H1 (cell line): ENCODE data around the gene MDFIC. TPM values are rescaled to one million over a fixed set of nuclear protein-coding genes. Genes with fewer than 3 reads are reported as not detected.

Experiments
- CTCF ChIA-PET: fragments of 300-600 bp; sonication (Branson Sonifier 250); formaldehyde crosslinking; loops from one replicate; lab custom pipeline; 2021; ENCODE audit not compliant: partially characterized antibody; lab: Charles Lee
- POLR2A ChIA-PET: fragments of 300-600 bp; sonication (Branson Sonifier 250); formaldehyde crosslinking; loops from one replicate; lab custom pipeline; 2021; ENCODE audit warnings: inconsistent platforms; ENCODE audit not compliant: partially characterized antibody; lab: Charles Lee
- DNase-seq, 2 experiments: peaks; one replicate each; pipeline versions ENCODE4 v3.0.0 to v3.0.0-alpha.2; 2010 to 2022; ENCODE audit warnings: low spot score in 2 of 2, low read depth in 1 of 2, mixed read lengths in 1 of 2
- FAIRE-seq: peaks from 2 replicates; lab custom pipeline; 2011; peaks lifted over from hg19 to GRCh38; lab: Jason Lieb, UNC
- H2AFZ ChIP-seq: 2 replicates; pipeline ENCODE4 v1.8.1; 2012; ENCODE audit warnings: low read length, inconsistent platforms
- H2AK5ac ChIP-seq: 2 replicates; pipeline ENCODE4 v1.6.1; 2013; ENCODE audit warnings: low read depth, low read length
- H2BK120ac ChIP-seq: replicated peaks from 2 replicates; pipeline ENCODE3; 2013; ENCODE audit warnings: low read depth, low read length, inconsistent platforms
- H2BK12ac ChIP-seq: 2 replicates; pipeline ENCODE4 v1.6.1; 2013; ENCODE audit warnings: low read depth, low read length
- H2BK15ac ChIP-seq: 2 replicates; pipeline ENCODE4 v1.6.1; 2013; ENCODE audit warnings: low read length
- H2BK20ac ChIP-seq: 2 replicates; pipeline ENCODE4 v1.6.1; 2013; ENCODE audit warnings: low read length
- H2BK5ac ChIP-seq: 2 replicates; pipeline ENCODE4 v1.6.1; 2013; ENCODE audit warnings: low read depth, low read length
- H3K14ac ChIP-seq: 2 replicates; pipeline ENCODE4 v1.6.1; 2013; ENCODE audit warnings: inconsistent platforms; ENCODE audit not compliant: insufficient read length
- H3K18ac ChIP-seq: 2 replicates; pipeline ENCODE4 v1.6.1; 2013; ENCODE audit warnings: low read length; ENCODE audit errors: extremely low read depth
- H3K23ac ChIP-seq: 2 replicates; pipeline ENCODE4 v1.6.1; 2013; ENCODE audit warnings: inconsistent platforms; ENCODE audit not compliant: insufficient read length
- H3K23me2 ChIP-seq: 2 replicates; pipeline ENCODE4 v1.6.1; 2013; ENCODE audit warnings: low read depth, low read length
- H3K27ac ChIP-seq: 2 replicates; pipeline ENCODE4 v1.6.1; 2011; ENCODE audit warnings: low read depth, low read length, inconsistent platforms
- H3K27me3 ChIP-seq, 4 experiments: replicated peaks in 1 of 4; 1 replicate in 1 of 4; 2 replicates in 3 of 4; pipeline versions ENCODE4 v1.6.1 to v1.8.1; 2011 to 2013; ENCODE audit warnings: low read length in 3 of 4, mild to moderate bottlenecking in 3 of 4, inconsistent platforms in 2 of 4, mixed read lengths in 2 of 4, moderate library complexity in 1 of 4; ENCODE audit not compliant: control insufficient read depth in 3 of 4, insufficient read depth in 3 of 4; ENCODE audit errors: extremely low read depth in 1 of 4
- H3K36me3 ChIP-seq, 4 experiments: 2 replicates each; pipeline versions ENCODE4 v1.6.1 to v1.8.1; 2011 to 2013; ENCODE audit warnings: mild to moderate bottlenecking in 4 of 4, low read length in 3 of 4, moderate library complexity in 2 of 4, control low read depth in 1 of 4, inconsistent platforms in 1 of 4; ENCODE audit not compliant: insufficient read depth in 4 of 4, control insufficient read depth in 2 of 4
- H3K4ac ChIP-seq: replicated peaks from 2 replicates; pipeline ENCODE3; 2013; ENCODE audit warnings: low read length, low read depth, mixed read lengths, inconsistent platforms; ENCODE audit not compliant: insufficient read length
- H3K4me1 ChIP-seq, 4 experiments: replicated peaks in 1 of 4; 1 replicate in 1 of 4; 2 replicates in 3 of 4; pipeline versions ENCODE4 v1.6.1 to v1.8.1; 2011 to 2013; ENCODE audit warnings: low read length in 3 of 4, inconsistent platforms in 2 of 4, mixed read lengths in 1 of 4; ENCODE audit not compliant: insufficient read depth in 4 of 4, control insufficient read depth in 3 of 4
- H3K4me2 ChIP-seq, 2 experiments: 2 replicates each; pipeline versions ENCODE4 v1.6.1 to v1.8.1; 2011 to 2013; ENCODE audit warnings: low read depth in 2 of 2, low read length in 2 of 2, control low read depth in 1 of 2, inconsistent platforms in 1 of 2, mild to moderate bottlenecking in 1 of 2; ENCODE audit not compliant: insufficient read depth in 1 of 2
- H3K4me3 ChIP-seq, 4 experiments: fragments of 200-600, 300-600 bp in 1 of 4; sonication (generic), shearing (Covaris generic), sonication (Bioruptor Twin) in 1 of 4; 2 replicates each; pipeline versions ENCODE4 v1.5.1 to v1.8.1; 2011 to 2016; ENCODE audit warnings: low read length in 4 of 4, low read depth in 3 of 4, control low read depth in 2 of 4, inconsistent platforms in 2 of 4, mild to moderate bottlenecking in 2 of 4, mixed read lengths in 1 of 4, moderate library complexity in 1 of 4; ENCODE audit not compliant: insufficient read depth in 2 of 4; ENCODE audit errors: extremely low read depth in 1 of 4
- H3K56ac ChIP-seq: replicated peaks from 2 replicates; pipeline ENCODE3; 2013; ENCODE audit warnings: low read depth, mild to moderate bottlenecking, mixed read lengths, low read length, inconsistent platforms; ENCODE audit not compliant: insufficient read length
- H3K79me1 ChIP-seq: 2 replicates; pipeline ENCODE4 v1.6.1; 2013; ENCODE audit warnings: low read depth, low read length, control low read depth
- H3K79me2 ChIP-seq, 2 experiments: 2 replicates each; pipeline versions ENCODE4 v1.6.1 to v1.8.1; 2012 to 2013; ENCODE audit warnings: low read length in 2 of 2, mild to moderate bottlenecking in 2 of 2, inconsistent platforms in 1 of 2; ENCODE audit not compliant: insufficient read depth in 2 of 2, control insufficient read depth in 1 of 2
- H3K9ac ChIP-seq, 4 experiments: replicated peaks in 1 of 4; 1 replicate in 1 of 4; 2 replicates in 3 of 4; pipeline versions ENCODE4 v1.6.1 to v1.8.1; 2011 to 2013; ENCODE audit warnings: low read depth in 3 of 4, low read length in 3 of 4, control low read depth in 2 of 4, mild to moderate bottlenecking in 2 of 4, moderate library complexity in 2 of 4, inconsistent platforms in 1 of 4; ENCODE audit errors: extremely low read depth in 1 of 4
- H3K9me3 ChIP-seq, 2 experiments: 2 replicates each; pipeline versions ENCODE4 v1.6.1 to v1.8.1; 2012 to 2013; ENCODE audit warnings: mild to moderate bottlenecking in 2 of 2, moderate library complexity in 2 of 2, control low read depth in 1 of 2, inconsistent platforms in 1 of 2, low read depth in 1 of 2, low read length in 1 of 2, mixed read lengths in 1 of 2; ENCODE audit not compliant: insufficient read depth in 2 of 2
- H4K20me1 ChIP-seq, 2 experiments: replicated peaks in 1 of 2; 2 replicates each; pipeline versions ENCODE3 to v1.8.1; 2011 to 2013; ENCODE audit warnings: inconsistent platforms in 2 of 2, low read length in 2 of 2, mild to moderate bottlenecking in 1 of 2; ENCODE audit not compliant: insufficient read depth in 2 of 2, control insufficient read depth in 1 of 2
- H4K5ac ChIP-seq: 2 replicates; pipeline ENCODE4 v1.6.1; 2013; ENCODE audit warnings: low read length, low read depth, mixed read lengths, inconsistent platforms; ENCODE audit not compliant: insufficient read length
- H4K8ac ChIP-seq: 2 replicates; pipeline ENCODE4 v1.8.0; 2013; ENCODE audit warnings: mild to moderate bottlenecking, moderate library complexity, low read length, inconsistent platforms; ENCODE audit not compliant: insufficient read depth; ENCODE audit errors: extremely low read depth
- H4K91ac ChIP-seq: replicated peaks from 2 replicates; pipeline ENCODE3; 2013; ENCODE audit warnings: low read length, mixed read lengths, inconsistent platforms; ENCODE audit not compliant: insufficient read length
- BCL11A ChIP-seq, 2 experiments: IDR thresholded peaks; one replicate each; pipeline ENCODE4 v1.6.1; 2011; ENCODE audit warnings: low read depth in 2 of 2, low read length in 2 of 2, mild to moderate bottlenecking in 2 of 2
- EGR1 ChIP-seq: IDR thresholded peaks from 2 replicates; pipeline ENCODE4 v1.6.1; 2011; ENCODE audit warnings: low read depth, low read length, borderline replicate concordance
- FOSL1 ChIP-seq: IDR thresholded peaks from 2 replicates; pipeline ENCODE4 v1.6.1; 2011; ENCODE audit warnings: mild to moderate bottlenecking, low read depth, low read length, moderate library complexity; ENCODE audit not compliant: insufficient read depth
- GTF2F1 ChIP-seq: IDR thresholded peaks from 2 replicates; pipeline ENCODE4 v1.6.1; 2012; ENCODE audit warnings: low read depth, low read length, improper control_type of control experiment, borderline replicate concordance
- HDAC2 ChIP-seq, 2 experiments: fragments of 300-600 bp in 1 of 2; sonication (generic) in 1 of 2; IDR thresholded peaks; 2 replicates each; pipeline ENCODE4 v1.6.1; 2011 to 2012; ENCODE audit warnings: low read depth in 2 of 2, low read length in 2 of 2, mild to moderate bottlenecking in 2 of 2, moderate library complexity in 2 of 2, borderline replicate concordance in 1 of 2, inconsistent platforms in 1 of 2
- KDM1A ChIP-seq: fragments of 200-600, 300-600 bp; sonication (generic); IDR thresholded peaks from 2 replicates; pipeline ENCODE4 v1.7.1; 2016; ENCODE audit warnings: mild to moderate bottlenecking, low read length, borderline replicate concordance
- POLR2AphosphoS5 ChIP-seq: IDR thresholded peaks from 2 replicates; pipeline ENCODE4 v1.6.1; 2011; ENCODE audit warnings: low read depth, low read length
- SUZ12 ChIP-seq: fragments of 200-600 bp; sonication (generic); IDR thresholded peaks from 2 replicates; pipeline ENCODE4 v1.6.1; 2012; ENCODE audit warnings: mild to moderate bottlenecking, inconsistent platforms, low read length, moderate library complexity, mixed read lengths
- TBP ChIP-seq: IDR thresholded peaks from 2 replicates; pipeline ENCODE4 v1.6.1; 2011; ENCODE audit warnings: low read depth, low read length, improper control_type of control experiment
- YY1 ChIP-seq: IDR thresholded peaks from 2 replicates; pipeline ENCODE4 v1.6.1; 2011; ENCODE audit warnings: low read depth, mild to moderate bottlenecking, low read length
- WGBS, 2 experiments: shearing (Covaris generic) in 1 of 2; methylation state at CpG; one replicate each; pipeline versions ENCODE4 v1.1.6 to v1.1.7; 2013 to 2015; ENCODE audit warnings: low lambda C conversion rate in 2 of 2, mixed read lengths in 2 of 2, inconsistent platforms in 1 of 2, low coverage in 1 of 2, missing lambda C conversion rate in 1 of 2; ENCODE audit not compliant: insufficient replicate concordance in 2 of 2, insufficient coverage in 1 of 2, insufficient read length in 1 of 2; ENCODE audit errors: extremely low coverage in 1 of 2, missing lambda C conversion rate in 1 of 2; 5-methylcytosine and 5-hydroxymethylcytosine counted together
- polyA plus RNA-seq, 7 experiments: library from polyadenylated mRNA; depleted of rRNA in 3 of 7; stranded (reverse) in 5 of 7; unstranded in 2 of 7; fragments of >200 nt in 5 of 7; fragments of 200-250 nt in 2 of 7; gene quantifications; 1 replicate in 5 of 7; 2 replicates in 1 of 7; 4 replicates in 1 of 7; pipeline versions ENCODE4 v1.2.1 to v1.2.3, GENCODE V29; 2011 to 2013; ENCODE audit warnings: missing spikeins in 2 of 7, mixed read lengths in 2 of 7
- total RNA-seq: library from RNA; stranded (reverse); fragmentation: NEBNext Ultra II Directional; extraction: Animal tissue kit (Norgen Biotek cat#: 25700); gene quantifications from 2 replicates; pipeline ENCODE4 v1.2.1, GENCODE V29; 2021
- TF ChIP-seq, protein P1 (sequence below): IDR thresholded peaks from 2 replicates; pipeline ENCODE4 v1.6.1; 2012; ENCODE audit warnings: inconsistent platforms
- TF ChIP-seq, protein P2 (sequence below): IDR thresholded peaks from 2 replicates; pipeline ENCODE4 v1.6.1; 2011; ENCODE audit warnings: low read length, improper control_type of control experiment

The MDFIC gene
- total and polyA plus RNA-seq, 2 of the 8 experiments (the other 6 are each of a cell fraction or from before 2014, with no cell fraction given) = 2.3 to 11.4 TPM

DNA sequence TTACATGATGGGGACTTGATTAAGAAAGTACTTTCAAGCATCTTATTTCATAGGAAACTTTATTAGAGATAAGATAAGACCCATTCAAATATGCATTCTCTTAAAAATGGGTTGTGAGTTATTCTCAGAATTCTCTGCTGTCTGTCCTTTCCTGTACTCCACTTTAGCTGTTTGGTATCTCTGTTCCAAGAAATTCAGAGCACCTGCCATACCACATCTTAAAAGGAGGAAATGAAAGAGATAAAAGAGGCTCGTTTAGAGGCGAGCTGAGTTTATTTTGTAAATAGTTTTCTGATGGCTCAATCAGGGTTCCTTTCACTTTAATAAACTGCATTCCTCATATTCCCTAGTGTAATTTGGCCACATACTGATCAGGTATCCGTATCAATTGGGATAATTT, 87.2 kb downstream of the MDFIC start:
- Histone ChIP-seq H3K27me3 (peaks cover 0 to 3% (median 0%) of the 10 kb centered on the region in 4 experiments; a peak in 2 of 7 replicates), H2AK5ac (no peak overlapping the region), H2BK12ac (no peak overlapping the region), H3K4me1 (peaks cover 0 to 15% (median 8%) of the 10 kb centered on the region in 4 experiments; a peak in 5 of 7 replicates), H4K91ac (no peak overlapping the region), H3K9ac (no peak overlapping the region), H3K4me3 (no peak overlapping the region), H3K14ac (no peak overlapping the region), H2BK15ac (no peak overlapping the region), H3K18ac (no peak overlapping the region), H2AFZ (no peak overlapping the region), H3K9me3 (no peaks in the 10 kb centered on the region), H3K23ac (no peak overlapping the region), H3K23me2 (no peaks in the 10 kb centered on the region), H3K4ac (no peak overlapping the region), H4K20me1 (no peaks in the 10 kb centered on the region), H2BK120ac (no peak overlapping the region), H2BK5ac (no peak overlapping the region), H3K56ac (no peak overlapping the region), H3K79me1 (no peaks in the 10 kb centered on the region), H3K4me2 (no peak overlapping the region), H4K8ac (no peak overlapping the region), H3K79me2 (no peaks in the 10 kb centered on the region), H2BK20ac (no peak overlapping the region), H3K27ac (no peak overlapping the region), H4K5ac (no peak overlapping the region), H3K36me3 (no peaks in the 10 kb centered on the region)
- DNase-seq (no peak), FAIRE-seq (no peak)
- CTCF ChIA-PET = interaction anchor here (0.6 to 1.3 kb wide), 3 partner anchors 35 to 678 kb away, joined by 3 read pairs; no protein-coding TSS in a partner anchor
- 63% methylated on average over 3 of the region's 3 CpGs; no CpG with 5 or more reads in 1 of the 2 experiments for WGBS, 2 experiments
- POLR2A ChIA-PET = no interaction called here
- TF ChIP-seq, protein P1, sequence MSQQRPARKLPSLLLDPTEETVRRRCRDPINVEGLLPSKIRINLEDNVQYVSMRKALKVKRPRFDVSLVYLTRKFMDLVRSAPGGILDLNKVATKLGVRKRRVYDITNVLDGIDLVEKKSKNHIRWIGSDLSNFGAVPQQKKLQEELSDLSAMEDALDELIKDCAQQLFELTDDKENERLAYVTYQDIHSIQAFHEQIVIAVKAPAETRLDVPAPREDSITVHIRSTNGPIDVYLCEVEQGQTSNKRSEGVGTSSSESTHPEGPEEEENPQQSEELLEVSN = no peak
- TF ChIP-seq POLR2AphosphoS5 (no peak), SUZ12 (no peak), KDM1A (no peak), FOSL1 (no peak), BCL11A (IDR thresholded peaks at IDR 0.05; ENCODE audit: low read depth in 2 of 2, low read length in 2 of 2) (no peak), GTF2F1 (no peak), HDAC2 (IDR thresholded peaks at IDR 0.05; ENCODE audit: borderline replicate concordance in 1 of 2, low read depth in 2 of 2, low read length in 2 of 2) (no peak), YY1 (no peak), EGR1 (no peak), TBP (no peak)
- TF ChIP-seq, protein P2, sequence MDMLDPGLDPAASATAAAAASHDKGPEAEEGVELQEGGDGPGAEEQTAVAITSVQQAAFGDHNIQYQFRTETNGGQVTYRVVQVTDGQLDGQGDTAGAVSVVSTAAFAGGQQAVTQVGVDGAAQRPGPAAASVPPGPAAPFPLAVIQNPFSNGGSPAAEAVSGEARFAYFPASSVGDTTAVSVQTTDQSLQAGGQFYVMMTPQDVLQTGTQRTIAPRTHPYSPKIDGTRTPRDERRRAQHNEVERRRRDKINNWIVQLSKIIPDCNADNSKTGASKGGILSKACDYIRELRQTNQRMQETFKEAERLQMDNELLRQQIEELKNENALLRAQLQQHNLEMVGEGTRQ = no peak
